ENCODE measurements around the gene MOV10L1.
"Not testable (repeated sequence)": the region's sequence is repeated elsewhere in the genome, so short reads cannot be mapped to it uniquely, and the experiment has no call there.

MOV10L1 gene

GRCh38 chr22:50105208-50106100, 15.6 kb downstream of the MOV10L1 start:
- DNase-seq = peak; percentile 86

- no peak for DNase-seq
Measured at GRCh38 chr22:50107529-50107928, 17.7 kb downstream of the MOV10L1 start.

- DNase-seq = peak; percentile 27
Measured at GRCh38 chr22:50111056-50111455, 21.2 kb downstream of the MOV10L1 start.

GRCh38 chr22:50112151-50113118, 22.6 kb downstream of the MOV10L1 start:
- peak; percentile 80 for DNase-seq

- DNase-seq = no peak
Measured at GRCh38 chr22:50114221-50115021, 24.6 kb downstream of the MOV10L1 start.

GRCh38 chr22:50115693-50116092, 25.9 kb downstream of the MOV10L1 start:
- no peak for DNase-seq

GRCh38 chr22:50117168-50117762, 27.5 kb downstream of the MOV10L1 start:
- no peak for DNase-seq

- DNase-seq = no peak
Measured at GRCh38 chr22:50118129-50118528, 28.3 kb downstream of the MOV10L1 start.

- DNase-seq = peak; percentile 95
Measured at GRCh38 chr22:50118557-50119168, 28.9 kb downstream of the MOV10L1 start.

- no peak for DNase-seq
Measured at GRCh38 chr22:50119169-50119767, 29.5 kb downstream of the MOV10L1 start.

GRCh38 chr22:50119768-50120251, 30.0 kb downstream of the MOV10L1 start:
- no peak for DNase-seq

- DNase-seq = no peak
Measured at GRCh38 chr22:50121202-50121740, 31.5 kb downstream of the MOV10L1 start.

GRCh38 chr22:50123119-50123518, 33.3 kb downstream of the MOV10L1 start:
- no peak for DNase-seq

- DNase-seq = no peak
Measured at GRCh38 chr22:50125029-50125428, 35.2 kb downstream of the MOV10L1 start.

GRCh38 chr22:50129121-50129736, 39.4 kb downstream of the MOV10L1 start:
- no peak for DNase-seq

- no peak for DNase-seq
Measured at GRCh38 chr22:50131894-50132293, 42.1 kb downstream of the MOV10L1 start.

GRCh38 chr22:50134481-50134880, 44.7 kb downstream of the MOV10L1 start:
- DNase-seq = no peak

GRCh38 chr22:50136581-50137015, 46.8 kb downstream of the MOV10L1 start:
- no peak for DNase-seq

- not testable (repeated sequence) for DNase-seq
Measured at GRCh38 chr22:50137277-50137676, 47.5 kb downstream of the MOV10L1 start.

GRCh38 chr22:50138041-50138440, 48.2 kb downstream of the MOV10L1 start:
- no peak for DNase-seq
